K562 (cell line): Measurements from ENCODE around the gene PCBP4. TPM values are rescaled to one million over a fixed set of nuclear protein-coding genes. Genes with fewer than 3 reads are reported as not detected.

Source experiments
- ATAC-seq: fragments of 200-7000 bp; cut with Tn5 transposase; 3 replicates; pipeline ENCODE4 v1.9.1; 2020; ENCODE audit warnings: moderate library complexity
- BruUV-seq: library from RNA; stranded (reverse); fragments of 400-500 nt; replicated peaks from 2 replicates; lab custom pipeline; 2021; lab: Mats Ljungman, UMichigan
- CTCF ChIA-PET: fragments of 300-600 bp; formaldehyde crosslinking; extraction: SDS; loops from one replicate; lab custom pipeline; 2021; ENCODE audit warnings: low intra/inter-chr PET ratio; lab: Yijun Ruan, JAX
- POLR2A ChIA-PET: fragments of 300-600, 350-650 bp; sonication (Branson Sonifier 250); formaldehyde crosslinking; extraction: SDS; loops from one replicate; lab custom pipeline; 2021; ENCODE audit warnings: antibody characterized with exemption, inconsistent platforms; lab: Yijun Ruan, JAX
- DNase-seq, 4 experiments: peaks; one replicate each; pipeline versions ENCODE4 v3.0.0 to v3.0.0-alpha.2; 2011 to 2018; ENCODE audit warnings: low spot score in 3 of 4, mixed read lengths in 3 of 4; ENCODE audit errors: extremely low read depth in 1 of 4
- FAIRE-seq: peaks from 2 replicates; lab custom pipeline; 2011; peaks lifted over from hg19 to GRCh38; lab: Jason Lieb, UNC
- H2AFZ ChIP-seq: 2 replicates; pipeline ENCODE4 v1.6.0; 2011; ENCODE audit warnings: low read depth, low read length, control low read depth, inconsistent platforms
- H3K27ac ChIP-seq: fragments of 200-600 bp; 3 replicates; pipeline ENCODE4 v1.8.0; 2011; ENCODE audit warnings: low read depth, mild to moderate bottlenecking, control low read depth, inconsistent platforms, low read length, moderate library complexity, mixed read lengths; ENCODE audit errors: extremely low read depth
- H3K27me3 ChIP-seq, 2 experiments: fragments of 300-600 bp in 1 of 2; 2 replicates in 1 of 2; 3 replicates in 1 of 2; pipeline versions ENCODE4 v1.6.0 to v1.8.0; 2011; ENCODE audit warnings: inconsistent platforms in 2 of 2, low read length in 2 of 2, mild to moderate bottlenecking in 1 of 2, mixed read lengths in 1 of 2, moderate library complexity in 1 of 2; ENCODE audit not compliant: control insufficient read depth in 2 of 2, insufficient read depth in 2 of 2
- H3K36me3 ChIP-seq: fragments of 300-600 bp; 3 replicates; pipeline ENCODE4 v1.8.0; 2011; ENCODE audit warnings: mild to moderate bottlenecking, low read length, inconsistent platforms; ENCODE audit not compliant: control insufficient read depth, insufficient read depth
- H3K4me1 ChIP-seq, 2 experiments: fragments of 200-600 bp in 1 of 2; replicated peaks in 1 of 2; 2 replicates in 1 of 2; 3 replicates in 1 of 2; pipeline versions ENCODE4 v1.5.1 to v1.8.0; 2011; ENCODE audit warnings: inconsistent platforms in 2 of 2, low read length in 2 of 2, mild to moderate bottlenecking in 1 of 2, mixed read lengths in 1 of 2, moderate library complexity in 1 of 2; ENCODE audit not compliant: control insufficient read depth in 2 of 2, insufficient read depth in 2 of 2
- H3K4me2 ChIP-seq: 2 replicates; pipeline ENCODE4 v1.6.1; 2011; ENCODE audit warnings: low read length, control low read depth, inconsistent platforms, mixed read lengths; ENCODE audit not compliant: insufficient read depth
- H3K4me3 ChIP-seq: fragments of 200-600 bp; sonication (generic), shearing (Covaris generic); 2 replicates; pipeline ENCODE4 v1.5.1; 2016; ENCODE audit warnings: control low read depth, inconsistent platforms
- H3K79me2 ChIP-seq: fragments of 200-600 bp; 3 replicates; pipeline ENCODE4 v1.8.0; 2011; ENCODE audit warnings: low read length, inconsistent platforms; ENCODE audit not compliant: control insufficient read depth, insufficient read depth
- H3K9ac ChIP-seq, 2 experiments: 2 replicates each; pipeline versions ENCODE4 v1.6.0 to v1.6.1; 2011; ENCODE audit warnings: low read depth in 2 of 2, low read length in 2 of 2, control low read depth in 1 of 2, inconsistent platforms in 1 of 2, mild to moderate bottlenecking in 1 of 2, mixed read lengths in 1 of 2; ENCODE audit not compliant: insufficient read depth in 1 of 2
- H3K9me1 ChIP-seq: one replicate; pipeline ENCODE4 v1.6.0; 2011; ENCODE audit warnings: inconsistent platforms, mild to moderate bottlenecking, low read length, moderate library complexity; ENCODE audit not compliant: control insufficient read depth, insufficient read depth
- H3K9me3 ChIP-seq: replicated peaks from 2 replicates; pipeline ENCODE4 v1.5.1; 2011; ENCODE audit warnings: low read depth, low read length, inconsistent platforms; ENCODE audit not compliant: control insufficient read depth, insufficient read depth
- H4K20me1 ChIP-seq: replicated peaks from 2 replicates; pipeline ENCODE4 v1.6.1; 2011; ENCODE audit warnings: low read length, inconsistent platforms, mixed read lengths; ENCODE audit not compliant: control insufficient read depth, insufficient read depth
- ATF2 ChIP-seq: sonication (generic); formaldehyde crosslinking; IDR thresholded peaks from 2 replicates; pipeline ENCODE4 v1.8.1; 2022; ENCODE audit warnings: missing genetic modification reagents
- EP400 ChIP-seq: fragments of 450-650 bp; IDR thresholded peaks from 2 replicates; pipeline ENCODE4 v1.6.1; 2017; ENCODE audit warnings: antibody characterized with exemption, mild to moderate bottlenecking, moderate library complexity
- ZNF121 ChIP-seq: sonication (generic); formaldehyde crosslinking; conservative IDR thresholded peaks from 2 replicates; pipeline ENCODE4 v1.8.0; 2022; ENCODE audit warnings: missing genetic modification reagents
- ZNF518B ChIP-seq: fragments of 250-450 bp; sonication (Bioruptor Pico); IDR thresholded peaks from 2 replicates; pipeline ENCODE4 v1.5.0; 2021; ENCODE audit warnings: mild to moderate bottlenecking, moderate library complexity
- WGBS: fragments of 100-300 bp; shearing (Covaris generic); methylation state at CpG from one replicate; pipeline ENCODE4 v1.1.6; 2016; ENCODE audit warnings: low coverage, mixed read lengths; ENCODE audit not compliant: insufficient coverage; ENCODE audit errors: missing lambda C conversion rate; 5-methylcytosine and 5-hydroxymethylcytosine counted together
- in situ Hi-C: fragments of 300-500 bp; cut with MboI; formaldehyde crosslinking; loops from 4 replicates; pipeline ENCODE4 v1.15.0; 2018; ENCODE audit warnings: inconsistent platforms, mixed read lengths
- intact Hi-C: fragments of 100-400 bp; cut with micrococcal nuclease; formaldehyde crosslinking; loops from 2 replicates; pipeline ENCODE4 v1.14.2; 2022
- polyA plus RNA-seq, 8 experiments: library from polyadenylated mRNA; depleted of rRNA in 4 of 8; stranded (reverse) in 5 of 8; unstranded in 3 of 8; fragments of >200 nt; fragmentation: Nextera tagmentation in 2 of 8; fragmentation: Illumina TruSeq in 1 of 8; extraction: Ambion mirVana in 2 of 8; extraction: Trizol in 1 of 8; gene quantifications; 2 replicates each; pipeline versions ENCODE4 v1.2.1 to v1.2.3, GENCODE V29; 2011 to 2014; ENCODE audit warnings: inconsistent platforms in 1 of 8, missing spikeins in 1 of 8
- total RNA-seq, 7 experiments: library from RNA; depleted of rRNA in 6 of 7; stranded (reverse); fragments of >200 nt in 6 of 7; fragmentation: Illumina TruSeq in 2 of 7; extraction: Trizol in 2 of 7; gene quantifications; 2 replicates each; pipeline versions ENCODE4 v1.2.1 to v1.2.3, GENCODE V29; 2011 to 2021; ENCODE audit warnings: low replicate concordance in 1 of 7

The PCBP4 gene
- total and polyA plus RNA-seq, 9 of the 15 experiments (the other 6 are each of a cell fraction or from before 2014, with no cell fraction given), result 0.06 to 5.8 (median 2.6) TPM

GRCh38 chr3:51931756-51932155 lies 35.5 kb downstream of the PCBP4 start:
- no peak for ATAC-seq
- POLR2A ChIA-PET, result interaction anchor here (0.9 to 1.4 kb wide), 2 partner anchors 42 to 67 kb away, joined by 3 to 4 read pairs; partner anchors contain the start of gene ABHD14B

More at GRCh38 chr3:51931756-51932155, 35.5 kb downstream of the PCBP4 start:
- in situ Hi-C loops (no loop called here), intact Hi-C loops (no loop called here)
- Histone ChIP-seq H3K4me1 (no peaks in the 10 kb centered on the region; a peak in 1 of 5 replicates), H4K20me1 (no peaks in the 10 kb centered on the region), H3K4me2 (no peak overlapping the region), H3K79me2 (no peaks in the 10 kb centered on the region), H2AFZ (no peak overlapping the region), H3K9me1 (no peaks in the 10 kb centered on the region), H3K27me3 (no peaks in the 10 kb centered on the region), H3K9me3 (no peaks in the 10 kb centered on the region), H3K4me3 (no peak overlapping the region), H3K36me3 (peaks cover 38% of the 10 kb centered on the region; the same call in 2 of the 3 replicates), H3K9ac (no peak overlapping the region), H3K27ac (no peak overlapping the region)
- FAIRE-seq (no peak), DNase-seq (no peak)
- CTCF ChIA-PET, result no interaction called here
- BruUV-seq, result no TSS peak
- TF ChIP-seq ZNF121 (CRISPR knock-in tag), result no peak
- TF ChIP-seq EP400, result no peak
- TF ChIP-seq ZNF518B (CRISPR knock-in tag), result no peak
- no peak for TF ChIP-seq ATF2 (CRISPR knock-in tag)
- WGBS, result 75% methylated on average over 5 of the region's 6 CpGs
